HG03103 (cell line): ENCODE data around the gene ZNF236.

Experiments
- ATAC-seq: cut with Tn5 transposase; IDR thresholded peaks from one replicate; pipeline ENCODE4 v1.9.1; 2021; ENCODE audit warnings: low read depth; ENCODE audit not compliant: unreplicated experiment

The ZNF236 gene

DNA sequence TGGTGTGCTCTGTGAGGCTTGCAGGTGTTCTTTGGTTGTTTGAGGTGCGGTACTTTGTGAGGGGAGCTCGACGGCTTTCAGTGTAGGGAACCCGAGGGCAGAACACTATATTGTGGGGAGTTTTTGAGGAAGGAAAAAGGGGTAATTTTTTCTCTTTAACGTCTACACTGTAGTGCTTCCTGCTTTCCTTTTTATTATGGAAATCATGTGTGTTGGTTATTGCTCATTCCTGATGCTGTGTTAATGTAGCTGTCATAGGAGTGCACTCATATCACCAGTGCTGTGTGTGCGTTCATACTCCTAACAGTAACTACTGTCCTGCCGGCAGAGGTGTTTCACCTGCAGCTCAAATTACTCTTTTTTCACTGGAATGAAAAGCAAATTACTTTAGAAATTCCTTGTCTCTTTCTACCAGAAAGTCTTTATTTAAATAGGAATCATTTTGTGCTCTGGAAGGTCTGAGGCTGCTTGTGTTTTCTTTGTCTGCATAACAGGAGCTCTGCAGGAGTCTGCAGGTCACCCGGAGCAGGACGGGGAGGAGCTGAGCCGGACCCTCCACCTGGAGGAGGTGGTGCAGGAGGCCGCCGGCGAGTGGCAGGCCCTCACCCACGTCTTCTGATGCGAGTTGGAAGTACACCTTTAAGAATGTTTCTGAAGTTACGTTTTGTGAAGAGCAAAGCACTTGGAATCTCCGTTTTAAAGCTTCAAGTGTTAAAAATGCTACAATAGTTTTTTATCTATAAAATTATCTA, 145.5 kb downstream of the ZNF236 start:
- no peak for ATAC-seq

DNA sequence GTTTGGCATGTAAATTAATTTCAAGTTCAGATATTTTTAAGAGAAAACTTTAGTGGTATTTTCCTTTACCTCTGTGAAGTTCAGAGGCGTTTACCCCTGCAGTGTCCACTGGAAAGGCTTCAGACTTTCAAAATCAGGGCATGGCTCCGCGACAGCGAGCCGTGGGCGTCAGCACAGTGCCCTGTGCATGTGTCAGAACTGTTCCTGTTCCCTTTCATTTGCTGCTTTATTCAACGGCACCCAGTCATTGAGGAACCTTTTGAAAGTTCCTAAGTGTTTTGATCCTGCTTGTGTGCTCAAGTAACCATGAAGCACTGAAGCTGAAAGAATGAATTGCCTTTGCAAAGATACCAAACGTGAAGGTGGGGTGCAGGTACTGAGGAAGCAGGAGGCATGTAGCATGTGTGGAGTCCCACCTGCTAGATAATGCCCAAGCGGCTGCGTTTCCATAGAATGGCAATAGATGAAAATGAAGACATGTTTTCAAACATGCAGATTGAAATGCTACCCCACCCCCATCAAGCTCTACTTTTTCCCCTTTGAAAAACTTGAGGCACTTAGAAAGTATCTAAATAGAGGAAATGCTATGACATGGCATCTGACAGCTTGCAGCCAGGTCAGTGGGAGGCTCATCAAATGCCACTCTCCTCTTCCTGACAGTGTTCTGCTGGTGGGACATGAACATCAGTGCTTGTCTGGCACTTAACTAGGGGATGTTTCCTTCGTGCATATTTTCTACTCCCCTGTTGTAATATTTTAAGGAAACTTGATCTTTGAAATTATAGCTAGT, 148.6 kb downstream of the ZNF236 start:
- ATAC-seq: no peak

DNA sequence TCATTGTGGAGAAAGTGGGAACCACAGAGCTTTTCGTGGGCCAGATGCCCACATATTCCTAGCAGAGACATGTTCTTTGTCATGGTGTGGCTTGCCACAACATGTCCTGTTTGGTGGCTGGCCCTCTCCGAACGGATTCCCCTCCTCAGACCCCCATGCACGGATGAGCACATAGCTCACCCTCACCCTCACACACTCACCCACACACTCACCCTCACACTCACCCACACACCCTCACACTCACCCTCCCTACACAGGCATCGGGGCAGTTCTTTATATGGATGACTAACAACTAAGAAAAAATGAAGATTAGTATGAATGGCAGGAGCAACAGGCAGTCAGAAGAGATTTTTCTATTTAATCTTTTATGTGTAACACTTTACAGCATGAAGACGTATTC, 149.9 kb downstream of the ZNF236 start:
- ATAC-seq: no peak

DNA sequence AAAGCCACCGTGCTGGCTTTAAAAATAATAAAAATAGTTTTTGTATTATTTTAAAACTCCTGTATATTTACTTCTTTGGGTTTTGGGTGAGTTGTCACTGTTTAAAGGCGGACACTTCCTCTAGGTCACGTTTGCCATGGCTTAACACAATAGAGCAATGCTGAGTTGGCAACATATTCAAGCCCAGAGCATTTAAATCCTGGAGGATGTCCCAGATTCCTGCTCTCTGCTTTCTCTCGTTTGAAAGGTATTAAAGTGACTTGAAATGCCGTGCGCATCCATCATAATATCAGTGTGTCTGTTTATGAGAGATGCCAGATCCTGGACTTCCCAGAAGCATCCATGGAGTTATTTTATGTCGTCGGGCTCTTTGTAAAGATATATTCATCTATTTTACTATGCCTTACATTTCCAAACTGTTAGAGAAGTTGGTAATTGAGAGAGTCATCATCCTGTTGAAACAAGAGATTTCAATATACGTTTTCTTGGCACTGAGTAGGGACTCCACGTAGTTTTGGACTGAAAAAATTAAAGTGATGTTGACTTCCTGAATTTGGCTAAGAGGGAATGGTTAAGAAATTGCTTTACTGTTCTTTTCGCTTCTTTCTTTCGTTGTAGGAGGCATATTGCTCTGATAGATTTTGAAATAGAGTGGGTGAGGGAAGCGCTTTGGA, 150.6 kb downstream of the ZNF236 start:
- ATAC-seq: no peak

DNA sequence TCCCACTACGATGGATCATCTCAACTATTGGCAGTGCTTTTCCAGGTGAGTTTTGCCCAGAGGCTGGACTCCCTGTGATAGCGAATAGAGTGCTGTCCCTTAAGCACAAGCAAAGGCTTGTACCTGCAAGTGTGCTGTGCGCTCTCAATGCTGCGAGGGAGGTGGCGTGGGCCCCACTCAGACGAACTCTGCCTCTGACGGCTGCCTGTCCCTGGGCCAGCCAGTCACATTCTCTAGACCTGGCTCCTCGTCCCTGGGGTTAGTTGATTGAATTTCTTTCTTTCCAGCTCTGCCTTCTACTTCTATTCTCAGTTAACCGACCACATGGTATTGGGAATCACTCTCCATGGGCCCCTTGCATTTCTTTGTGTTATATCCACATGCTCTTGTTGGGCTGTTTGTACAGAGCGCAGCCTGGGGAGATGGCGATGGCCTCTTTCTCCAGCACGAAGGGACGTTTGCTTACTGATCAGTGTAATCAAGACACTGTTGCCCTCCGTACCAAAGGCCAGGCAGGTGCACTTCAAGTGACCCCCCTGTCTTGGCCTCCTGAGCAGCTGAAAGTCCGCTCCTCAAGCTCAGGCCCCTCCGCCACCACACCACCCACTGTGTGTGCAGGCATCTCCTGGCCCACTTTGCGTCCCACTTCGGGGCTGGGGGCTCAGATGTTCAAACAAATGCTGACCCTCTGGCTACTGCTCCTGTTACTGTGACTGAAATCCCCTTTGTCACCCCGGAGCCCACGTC, 151.3 kb downstream of the ZNF236 start:
- no peak for ATAC-seq

DNA sequence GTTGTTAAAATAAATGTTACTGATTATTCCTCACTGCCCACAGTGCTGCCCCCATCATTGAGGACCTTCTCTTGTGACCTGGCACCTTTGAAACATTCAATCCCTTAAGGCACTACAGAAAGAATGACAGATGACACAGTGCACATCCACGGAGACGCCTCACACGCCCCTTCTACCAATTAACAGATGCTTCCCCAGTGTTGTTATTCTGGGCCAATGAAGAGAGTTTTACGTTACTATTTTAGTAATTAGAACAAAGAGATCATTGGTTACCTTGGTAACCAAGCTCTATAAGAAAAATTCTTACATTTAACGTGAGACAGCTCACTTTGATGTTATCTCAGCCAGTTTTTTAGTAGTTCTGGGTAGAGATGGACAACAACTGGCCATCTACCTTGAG, 152.0 kb downstream of the ZNF236 start:
- ATAC-seq: no peak

DNA sequence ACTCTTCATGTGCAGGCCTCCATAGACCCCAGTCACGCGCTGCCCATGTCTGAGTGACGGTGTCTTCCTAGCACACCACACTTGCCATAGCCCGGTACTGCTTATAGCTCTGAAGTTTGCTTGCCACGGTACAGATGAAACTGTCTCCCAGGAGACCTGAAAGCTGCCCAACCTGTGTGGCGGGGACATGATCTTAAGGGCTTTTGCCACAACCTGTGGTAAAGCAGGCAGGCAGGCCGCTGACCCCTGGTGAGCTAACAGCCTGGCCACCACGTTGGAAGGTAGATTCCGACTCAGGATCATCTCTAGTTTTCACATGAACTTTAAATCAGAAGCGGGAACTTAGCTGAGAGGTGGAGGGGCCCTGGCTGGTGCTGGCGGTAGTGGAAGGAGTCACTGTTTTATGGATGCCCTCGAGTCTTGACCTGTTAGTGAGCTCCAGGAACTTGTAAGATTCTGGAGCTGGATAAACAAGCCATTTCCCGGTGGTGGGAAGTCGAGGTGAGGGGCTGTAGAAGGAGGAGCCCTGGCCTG, 153.3 kb downstream of the ZNF236 start:
- no peak for ATAC-seq

DNA sequence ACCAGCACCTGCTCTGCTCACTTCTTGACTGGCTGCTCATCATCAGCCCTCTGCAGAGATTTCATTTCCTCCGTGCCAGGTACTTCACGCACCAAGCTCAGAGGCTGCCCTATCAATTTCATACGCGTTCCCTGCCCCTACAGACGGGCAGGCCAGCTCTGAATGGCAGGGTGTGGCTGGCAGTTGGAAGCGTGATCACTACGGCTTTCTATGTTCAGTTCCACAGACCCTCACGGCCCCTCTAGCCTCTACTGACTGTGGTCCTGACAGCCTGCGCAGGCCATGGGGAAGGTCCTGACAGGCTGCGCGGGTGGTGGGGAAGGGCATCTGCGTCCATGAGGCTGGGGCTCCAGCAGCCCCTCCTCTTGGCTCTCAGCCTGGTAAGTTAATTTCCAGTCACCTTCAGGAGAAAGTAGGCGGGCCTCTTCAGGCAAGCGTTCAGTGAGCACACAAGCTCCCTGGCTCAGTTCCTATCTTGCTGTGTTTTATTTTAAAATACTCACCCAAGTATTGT, 154.8 kb downstream of the ZNF236 start:
- ATAC-seq: no peak

DNA sequence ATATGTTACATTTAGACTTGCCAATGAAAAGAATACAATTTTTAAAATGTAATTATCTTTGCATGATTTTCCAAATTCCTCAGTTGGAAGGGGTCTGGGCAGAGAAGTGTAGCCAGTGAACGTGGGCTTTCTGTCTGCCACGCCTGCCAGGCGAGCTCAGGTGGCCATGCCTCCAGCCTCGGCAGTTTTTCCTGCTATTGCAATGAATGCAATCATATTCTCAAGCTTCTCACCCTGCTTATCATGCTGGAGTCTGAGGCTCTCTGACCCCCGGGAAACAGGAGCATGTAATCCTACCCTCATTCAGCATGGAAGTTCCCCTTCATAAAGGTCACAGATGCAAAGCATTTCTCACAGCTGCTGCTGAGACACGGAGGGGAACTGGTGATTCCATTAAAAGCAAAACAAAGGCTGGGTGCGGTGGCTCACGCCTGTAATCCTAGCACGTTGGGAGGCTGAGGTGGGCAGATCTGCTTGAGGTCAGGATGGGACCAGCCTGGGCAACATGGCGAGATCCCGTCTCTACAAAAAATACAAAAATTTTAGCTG, 155.4 kb downstream of the ZNF236 start:
- no peak for ATAC-seq

DNA sequence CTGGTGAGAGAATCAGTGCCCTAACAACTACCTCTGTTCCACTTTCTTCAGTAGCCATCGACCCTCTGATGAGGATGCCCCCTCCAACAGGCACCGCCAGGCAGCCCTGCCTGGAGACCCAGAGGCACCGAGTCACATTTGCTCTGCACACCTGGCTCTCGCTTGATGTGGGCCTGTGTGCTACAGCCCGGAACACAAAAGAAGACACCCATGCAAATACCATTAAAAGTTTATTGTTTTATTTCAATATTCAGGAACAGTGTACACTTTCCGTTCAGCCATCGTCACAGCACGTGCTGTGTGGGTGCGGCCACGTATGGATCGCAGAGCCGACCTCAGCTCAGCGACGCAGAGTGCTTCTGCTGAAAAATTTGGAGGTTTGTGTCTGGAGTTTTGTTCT, 156.3 kb downstream of the ZNF236 start:
- no peak for ATAC-seq

DNA sequence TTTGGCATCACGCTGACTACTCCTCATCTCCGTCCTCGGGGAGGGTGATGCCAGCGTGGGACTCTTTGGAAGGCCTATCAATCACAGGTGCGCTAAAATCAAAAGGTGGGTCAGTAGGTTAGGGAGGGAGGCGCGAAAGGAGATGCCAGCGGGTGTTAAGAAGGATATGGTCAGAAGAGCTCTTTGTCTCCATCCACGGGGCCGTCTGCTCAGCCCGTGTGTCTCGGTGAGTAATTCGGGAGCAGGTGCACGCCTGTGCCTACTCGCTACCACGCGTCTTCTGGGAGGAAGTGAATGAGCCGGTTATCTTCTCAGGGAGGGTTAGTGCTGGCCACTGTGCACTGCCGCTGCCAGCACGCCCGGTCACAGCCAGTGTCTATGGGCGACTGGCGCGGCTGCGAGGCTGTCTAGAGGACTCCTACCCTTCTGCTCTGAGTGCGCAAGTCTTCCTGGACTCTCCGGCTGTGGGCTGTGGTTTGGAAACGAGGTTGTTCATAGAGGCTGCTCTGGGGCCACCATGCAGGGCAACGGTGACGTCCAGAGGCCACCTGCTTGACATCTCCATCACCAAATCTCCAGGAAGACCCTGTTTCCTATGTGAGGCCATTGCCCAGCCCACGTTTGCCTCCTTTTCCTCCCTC, 156.9 kb downstream of the ZNF236 start:
- no peak for ATAC-seq

DNA sequence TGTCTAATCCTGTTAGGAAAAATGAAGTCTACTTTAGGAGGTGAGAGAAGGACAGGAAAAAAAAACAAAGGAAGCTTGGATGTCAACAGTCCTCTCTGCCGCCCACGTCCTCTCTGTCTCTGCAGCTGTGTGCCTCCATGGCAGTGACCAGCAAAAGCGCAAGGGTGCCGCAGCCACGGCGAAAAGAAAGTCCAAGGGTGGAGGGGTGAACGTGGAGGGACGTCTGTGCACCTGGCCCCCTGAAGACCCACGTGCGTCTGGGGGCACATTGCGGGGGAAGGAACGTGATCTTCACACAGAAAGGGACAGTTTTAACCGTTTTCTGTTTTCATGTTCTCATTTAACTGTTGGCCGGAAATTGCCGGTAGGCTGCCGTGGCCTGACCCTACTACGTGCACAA, 157.5 kb downstream of the ZNF236 start:
- no peak for ATAC-seq

DNA sequence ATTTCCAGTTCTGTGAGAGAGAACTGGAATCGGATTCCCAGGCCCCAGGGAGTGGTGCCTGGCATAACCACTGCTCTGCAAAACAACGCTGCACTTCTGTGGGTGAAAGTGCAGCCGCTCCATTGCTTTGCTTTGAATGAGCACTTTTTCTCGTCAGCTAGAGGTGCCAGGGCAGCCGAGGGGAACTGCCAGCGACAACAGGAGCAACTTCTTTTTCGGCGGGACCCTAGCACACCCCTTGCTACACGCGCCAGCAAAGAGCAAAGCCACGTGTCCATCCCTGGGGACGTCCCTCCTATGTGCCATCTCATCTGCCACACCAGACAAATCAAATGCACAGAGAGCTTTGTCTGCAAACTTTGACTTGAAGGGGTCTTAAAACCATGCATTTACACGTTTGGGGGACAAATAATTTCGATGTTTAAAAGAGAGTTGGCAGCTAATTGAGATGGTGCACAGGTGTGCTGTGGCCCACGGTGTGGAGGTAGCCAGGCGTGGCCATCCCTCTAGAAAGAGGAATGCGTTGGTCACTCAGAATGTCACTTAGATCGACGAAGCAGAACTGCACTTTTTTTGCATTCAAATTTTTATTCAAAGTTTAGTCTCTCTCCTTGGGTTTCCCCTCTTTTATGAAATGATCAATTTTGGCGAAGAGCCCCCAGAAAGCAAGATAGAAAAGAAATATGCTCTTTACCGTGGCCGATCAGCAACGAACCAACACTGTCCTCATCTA, 158.5 kb downstream of the ZNF236 start:
- ATAC-seq: peak; percentile 21

DNA sequence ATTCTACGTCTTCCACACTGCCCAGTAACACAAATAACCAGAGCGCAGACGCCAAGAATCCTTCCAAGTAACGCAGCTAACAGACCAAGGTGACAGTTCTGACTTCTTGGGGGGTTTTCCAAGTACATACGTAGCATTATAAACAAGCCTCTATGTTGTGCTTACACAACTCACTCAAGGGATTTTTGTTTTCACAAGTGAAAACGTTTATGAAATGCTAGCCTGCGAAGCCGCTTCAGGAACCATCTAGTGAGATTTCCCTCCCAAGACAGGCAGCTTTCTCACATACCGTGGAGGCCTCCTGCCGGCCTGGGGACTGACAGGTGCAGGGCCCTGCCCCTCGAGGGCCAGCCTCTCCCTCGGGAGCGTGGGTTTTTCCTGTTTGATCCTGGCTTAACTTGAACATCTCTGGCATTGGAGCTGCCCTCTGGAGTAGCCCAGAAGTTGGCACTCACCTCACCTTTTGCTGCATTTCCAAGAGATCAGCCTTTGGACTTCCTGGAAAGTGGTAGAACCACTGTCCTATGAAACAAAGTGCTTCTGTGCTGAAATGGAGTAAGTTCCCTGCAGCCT, 159.1 kb downstream of the ZNF236 start:
- ATAC-seq: peak; percentile 40

DNA sequence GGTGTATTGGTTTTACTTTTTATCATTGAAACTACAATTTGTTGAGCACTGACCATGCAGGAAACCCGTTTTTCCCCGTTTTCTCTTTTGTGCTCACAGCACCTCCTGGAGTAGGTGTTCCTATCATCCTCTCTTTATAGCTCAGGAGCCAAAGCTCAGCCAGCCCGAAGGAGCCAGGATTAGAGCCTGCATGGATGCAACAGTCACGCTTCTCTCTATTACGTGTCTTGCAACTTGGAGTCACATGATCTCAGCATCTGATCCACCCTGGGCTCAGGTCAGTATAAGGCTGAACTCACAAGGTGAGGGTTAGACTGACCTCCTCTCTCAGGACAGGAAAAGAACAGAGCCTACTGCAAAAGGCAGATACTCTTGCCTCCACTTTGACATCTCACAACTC, 159.7 kb downstream of the ZNF236 start:
- ATAC-seq: no peak

DNA sequence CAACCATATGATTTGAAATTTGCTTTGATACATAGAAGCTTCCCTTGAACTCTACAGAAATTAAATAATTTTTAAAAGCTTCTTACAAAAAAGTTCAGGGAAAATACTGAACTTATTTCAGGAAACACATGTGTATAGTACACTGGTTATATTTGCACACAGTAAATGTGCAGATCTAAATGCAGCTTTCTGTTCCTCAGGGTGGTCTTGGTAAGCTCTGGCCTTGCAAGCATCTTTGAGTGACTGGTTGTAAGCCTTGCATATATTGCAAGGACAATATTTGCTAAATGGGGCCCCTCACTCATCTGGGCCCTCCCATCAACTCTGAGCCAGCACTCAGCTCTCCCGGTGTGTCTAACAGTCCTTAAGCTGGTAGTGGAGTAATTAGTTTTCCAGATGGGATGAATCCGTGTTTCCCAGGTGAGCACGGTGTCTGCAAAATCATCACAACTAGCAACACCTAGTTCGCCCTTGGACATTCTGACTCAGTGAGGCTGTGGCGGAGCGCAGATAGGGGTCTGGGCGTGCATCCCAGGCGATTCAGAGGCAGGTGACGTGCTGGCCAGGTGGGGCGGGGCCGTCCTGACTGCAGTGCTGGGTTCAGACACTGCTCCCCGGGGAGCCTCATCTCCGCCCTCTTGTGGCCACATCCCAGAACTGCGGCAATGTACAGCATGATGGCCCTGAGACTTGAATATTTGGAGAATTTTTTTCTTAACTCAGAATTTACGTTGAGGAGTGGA, 160.7 kb downstream of the ZNF236 start:
- ATAC-seq: peak; percentile 76

DNA sequence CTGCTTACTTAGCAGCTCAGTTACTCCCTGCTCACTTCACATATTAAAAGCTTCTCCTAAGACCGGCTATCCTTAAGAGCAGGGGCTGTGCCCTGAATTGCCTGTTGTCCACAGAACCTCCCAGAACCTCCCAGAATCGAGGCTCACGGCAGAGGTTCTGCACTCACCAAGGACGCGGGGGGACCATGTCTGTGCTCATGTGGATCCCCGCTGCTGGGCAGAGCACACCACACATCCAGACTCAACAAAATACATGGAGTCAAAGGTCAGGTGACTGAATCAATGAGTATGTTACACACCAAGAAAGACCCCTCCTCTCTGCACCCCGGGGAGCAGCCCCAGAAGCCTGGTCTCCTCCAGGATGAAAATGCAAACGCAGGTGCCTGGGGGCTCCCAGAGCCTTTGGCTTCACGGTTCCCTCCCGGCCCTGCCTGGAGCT, 161.3 kb downstream of the ZNF236 start:
- ATAC-seq: no peak
